Nephron progenitor cell (in vitro differentiated cells): ENCODE data around the gene AKAP12.

Source experiments
- DNase-seq: peaks from one replicate; pipeline ENCODE4 v3.0.0; 2021
- H3K27ac Mint-ChIP-seq: 2 replicates; pipeline ENCODE4 v1.8.0; 2021; ENCODE audit warnings: mild to moderate bottlenecking, moderate library complexity, mixed read lengths
- H3K27me3 Mint-ChIP-seq: 2 replicates; pipeline ENCODE4 v1.8.0; 2021; ENCODE audit warnings: mild to moderate bottlenecking, low read depth, mixed read lengths; ENCODE audit not compliant: poor library complexity
- H3K36me3 Mint-ChIP-seq: 2 replicates; pipeline ENCODE4 v1.8.0; 2021; ENCODE audit warnings: low read depth, mixed read lengths
- H3K4me1 Mint-ChIP-seq: 2 replicates; pipeline ENCODE4 v1.8.0; 2021; ENCODE audit warnings: mixed read lengths
- H3K4me3 Mint-ChIP-seq: 2 replicates; pipeline ENCODE4 v1.8.0; 2021; ENCODE audit warnings: mild to moderate bottlenecking, moderate library complexity, mixed read lengths
- H3K9me3 Mint-ChIP-seq: 2 replicates; pipeline ENCODE4 v1.8.0; 2021; ENCODE audit warnings: mild to moderate bottlenecking, moderate library complexity, mixed read lengths
- CTCF ChIP-seq: fragments of 200-600 bp; sonication (generic); IDR thresholded peaks from 2 replicates; pipeline ENCODE4 v1.5.0; 2021; ENCODE audit warnings: antibody characterized with exemption

The AKAP12 gene

DNA sequence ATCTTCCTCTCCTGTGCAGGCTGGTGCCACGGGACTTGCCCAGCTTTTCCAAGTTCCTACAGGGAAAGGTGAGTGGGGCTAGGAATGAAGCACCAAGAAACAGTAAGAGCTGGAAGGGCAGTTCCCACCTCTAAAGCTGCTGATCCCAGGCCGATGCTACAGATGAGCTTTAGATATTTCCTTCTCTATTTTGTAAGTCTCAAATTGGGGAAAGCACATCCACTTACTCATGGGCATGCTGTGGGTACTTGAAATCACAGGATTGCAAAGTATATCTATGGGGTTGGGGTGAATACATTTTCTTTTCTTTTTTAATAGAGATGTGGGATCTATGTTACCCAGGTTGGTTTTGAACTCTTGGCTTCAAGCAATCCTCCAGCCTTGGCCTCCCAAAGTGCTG, 148.5 kb downstream of the AKAP12 start:
- Mint-ChIP-seq H3K9me3 (no peaks in the 10 kb centered on the region), H3K36me3 (peaks cover 17% of the 10 kb centered on the region), H3K27ac (peak overlapping the region; percentile 32), H3K27me3 (no peaks in the 10 kb centered on the region), H3K4me1 (peaks cover 21% of the 10 kb centered on the region), H3K4me3 (peak overlapping the region; percentile 30)
- DNase-seq, result no peak
- TF ChIP-seq CTCF, result no peak

- DNase-seq, result no peak
- H3K27me3 Mint-ChIP-seq, result no peaks in the 10 kb centered on the region
- TF ChIP-seq CTCF, result no peak
Observed at GRCh38 chr6:151388997-151389617, 149.3 kb downstream of the AKAP12 start.

GRCh38 chr6:151389618-151390275, 150.0 kb downstream of the AKAP12 start:
- Mint-ChIP-seq H3K4me1 (peaks cover 33% of the 10 kb centered on the region), H3K9me3 (no peaks in the 10 kb centered on the region), H3K27ac (peak overlapping the region; percentile 97)

More at GRCh38 chr6:151388997-151389617, 149.3 kb downstream of the AKAP12 start:
- no peaks in the 10 kb centered on the region for H3K9me3 Mint-ChIP-seq
- H3K4me3 Mint-ChIP-seq, result peak overlapping the region; percentile 91
- H3K36me3 Mint-ChIP-seq, result peaks cover 22% of the 10 kb centered on the region
- peak overlapping the region; percentile 97 for H3K27ac Mint-ChIP-seq
- peaks cover 29% of the 10 kb centered on the region for H3K4me1 Mint-ChIP-seq

DNA sequence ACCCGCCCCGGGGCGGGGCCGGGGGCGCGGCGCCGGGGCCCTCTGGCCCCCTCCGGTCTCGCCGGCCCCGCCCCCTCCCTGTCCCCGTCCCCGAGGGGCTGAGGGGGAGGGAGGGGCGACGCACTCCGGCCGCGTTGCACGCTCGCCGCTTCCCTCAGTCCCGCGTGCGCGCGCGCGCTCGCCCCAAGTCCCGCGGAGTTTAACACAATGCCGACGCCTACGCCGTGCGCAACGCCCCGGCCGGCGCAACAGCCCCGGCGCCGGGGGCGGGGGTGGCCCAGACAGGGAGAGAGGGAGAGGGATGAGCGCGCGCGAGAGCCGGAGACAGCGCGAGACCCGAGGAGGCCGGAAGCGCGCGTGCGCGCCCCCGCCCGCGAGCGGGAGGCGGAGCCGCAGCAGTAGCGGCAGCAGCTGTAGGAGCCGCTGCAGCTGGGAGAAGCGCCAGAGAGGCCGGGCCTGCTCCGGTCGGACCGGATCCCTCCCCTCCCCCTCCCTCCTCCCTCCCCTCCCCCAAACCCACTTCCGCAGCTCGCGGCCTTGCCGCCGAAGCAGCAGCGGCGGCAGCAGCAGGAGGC, 150.6 kb downstream of the AKAP12 start:
- Mint-ChIP-seq H3K9me3 (no peaks in the 10 kb centered on the region), H3K27ac (no peak overlapping the region), H3K4me1 (peaks cover 39% of the 10 kb centered on the region), H3K4me3 (peak overlapping the region; percentile 70), H3K27me3 (no peaks in the 10 kb centered on the region), H3K36me3 (peaks cover 31% of the 10 kb centered on the region)
- no peak for TF ChIP-seq CTCF
- DNase-seq, result peak; percentile 95

More at GRCh38 chr6:151389618-151390275, 150.0 kb downstream of the AKAP12 start:
- no peak for DNase-seq
- no peak for TF ChIP-seq CTCF
- Mint-ChIP-seq H3K4me3 (peak overlapping the region; percentile 91), H3K27me3 (no peaks in the 10 kb centered on the region), H3K36me3 (peaks cover 25% of the 10 kb centered on the region)

DNA sequence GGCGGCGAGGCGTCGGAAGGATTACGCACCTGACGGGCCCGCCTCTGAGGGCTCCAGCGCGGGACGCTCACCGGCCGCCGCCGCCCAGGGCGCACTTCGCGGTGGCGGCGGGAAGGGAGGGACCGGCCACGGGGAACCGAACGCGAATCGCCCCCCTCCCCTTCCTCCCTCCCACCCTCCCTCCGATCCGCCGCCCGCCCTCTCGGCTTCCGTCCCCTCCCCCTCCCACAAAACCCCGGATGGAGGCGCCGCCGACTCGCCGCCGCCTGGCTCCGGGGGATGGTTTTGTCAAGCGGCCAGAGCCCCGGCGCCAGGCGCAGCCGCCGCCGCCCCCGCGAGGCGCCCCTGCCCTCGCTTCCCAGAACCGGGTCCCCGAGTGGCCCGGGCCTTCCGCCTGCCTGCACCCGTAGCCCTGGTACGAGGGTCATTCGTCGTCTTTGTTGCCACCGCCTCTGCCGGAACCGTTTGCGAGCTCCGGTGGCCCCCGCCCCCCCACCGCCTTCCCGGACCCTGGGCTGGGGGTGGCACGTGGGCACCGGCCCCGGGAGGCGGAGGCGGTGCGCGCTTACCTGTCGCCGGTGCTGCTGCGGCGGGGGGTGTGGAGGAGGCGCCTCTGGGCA, 151.2 kb downstream of the AKAP12 start:
- H3K27me3 Mint-ChIP-seq, result no peaks in the 10 kb centered on the region
- no peak overlapping the region for H3K27ac Mint-ChIP-seq
- H3K36me3 Mint-ChIP-seq, result peaks cover 33% of the 10 kb centered on the region
- H3K9me3 Mint-ChIP-seq, result no peaks in the 10 kb centered on the region
- no peak for TF ChIP-seq CTCF
- peak overlapping the region; percentile 94 for H3K4me3 Mint-ChIP-seq
- peaks cover 40% of the 10 kb centered on the region for H3K4me1 Mint-ChIP-seq
- DNase-seq, result peak; percentile 79
